ENCODE results near the gene CRYZL1.

GRCh38 chr21:33552999-33553598, 88.4 kb downstream of the CRYZL1 start:
- TF ChIP-seq, protein P1, sequence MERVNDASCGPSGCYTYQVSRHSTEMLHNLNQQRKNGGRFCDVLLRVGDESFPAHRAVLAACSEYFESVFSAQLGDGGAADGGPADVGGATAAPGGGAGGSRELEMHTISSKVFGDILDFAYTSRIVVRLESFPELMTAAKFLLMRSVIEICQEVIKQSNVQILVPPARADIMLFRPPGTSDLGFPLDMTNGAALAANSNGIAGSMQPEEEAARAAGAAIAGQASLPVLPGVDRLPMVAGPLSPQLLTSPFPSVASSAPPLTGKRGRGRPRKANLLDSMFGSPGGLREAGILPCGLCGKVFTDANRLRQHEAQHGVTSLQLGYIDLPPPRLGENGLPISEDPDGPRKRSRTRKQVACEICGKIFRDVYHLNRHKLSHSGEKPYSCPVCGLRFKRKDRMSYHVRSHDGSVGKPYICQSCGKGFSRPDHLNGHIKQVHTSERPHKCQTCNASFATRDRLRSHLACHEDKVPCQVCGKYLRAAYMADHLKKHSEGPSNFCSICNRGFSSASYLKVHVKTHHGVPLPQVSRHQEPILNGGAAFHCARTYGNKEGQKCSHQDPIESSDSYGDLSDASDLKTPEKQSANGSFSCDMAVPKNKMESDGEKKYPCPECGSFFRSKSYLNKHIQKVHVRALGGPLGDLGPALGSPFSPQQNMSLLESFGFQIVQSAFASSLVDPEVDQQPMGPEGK (CRISPR knock-in tag; IDR thresholded peaks at IDR 0.05; ENCODE audit: borderline replicate concordance) = no peak
- TF ChIP-seq RARB (CRISPR knock-in tag; IDR thresholded peaks at IDR 0.05) = no peak
- TF ChIP-seq TOX (CRISPR knock-in tag; IDR thresholded peaks at IDR 0.05; ENCODE audit: borderline replicate concordance) = no peak
- no peak for TF ChIP-seq POU6F1 (CRISPR knock-in tag; IDR thresholded peaks at IDR 0.05; ENCODE audit: borderline replicate concordance, low read depth)
- no peak for TF ChIP-seq ZFP30 (CRISPR knock-in tag; IDR thresholded peaks at IDR 0.05)
- no peak for TF ChIP-seq ZNF70 (CRISPR knock-in tag; IDR thresholded peaks at IDR 0.05)
- TF ChIP-seq, protein P2, sequence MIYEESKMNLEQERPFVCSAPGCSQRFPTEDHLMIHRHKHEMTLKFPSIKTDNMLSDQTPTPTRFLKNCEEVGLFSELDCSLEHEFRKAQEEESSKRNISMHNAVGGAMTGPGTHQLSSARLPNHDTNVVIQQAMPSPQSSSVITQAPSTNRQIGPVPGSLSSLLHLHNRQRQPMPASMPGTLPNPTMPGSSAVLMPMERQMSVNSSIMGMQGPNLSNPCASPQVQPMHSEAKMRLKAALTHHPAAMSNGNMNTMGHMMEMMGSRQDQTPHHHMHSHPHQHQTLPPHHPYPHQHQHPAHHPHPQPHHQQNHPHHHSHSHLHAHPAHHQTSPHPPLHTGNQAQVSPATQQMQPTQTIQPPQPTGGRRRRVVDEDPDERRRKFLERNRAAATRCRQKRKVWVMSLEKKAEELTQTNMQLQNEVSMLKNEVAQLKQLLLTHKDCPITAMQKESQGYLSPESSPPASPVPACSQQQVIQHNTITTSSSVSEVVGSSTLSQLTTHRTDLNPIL (CRISPR knock-in tag; IDR thresholded peaks at IDR 0.05; ENCODE audit: low read depth) = no peak
- TF ChIP-seq BACH2 (CRISPR knock-in tag; IDR thresholded peaks at IDR 0.05; ENCODE audit: borderline replicate concordance) = no peak
- TF ChIP-seq GLIS3 (CRISPR knock-in tag; IDR thresholded peaks at IDR 0.05) = no peak
